ENCODE measurements around the gene EPHB2.

Gene EPHB2

DNA sequence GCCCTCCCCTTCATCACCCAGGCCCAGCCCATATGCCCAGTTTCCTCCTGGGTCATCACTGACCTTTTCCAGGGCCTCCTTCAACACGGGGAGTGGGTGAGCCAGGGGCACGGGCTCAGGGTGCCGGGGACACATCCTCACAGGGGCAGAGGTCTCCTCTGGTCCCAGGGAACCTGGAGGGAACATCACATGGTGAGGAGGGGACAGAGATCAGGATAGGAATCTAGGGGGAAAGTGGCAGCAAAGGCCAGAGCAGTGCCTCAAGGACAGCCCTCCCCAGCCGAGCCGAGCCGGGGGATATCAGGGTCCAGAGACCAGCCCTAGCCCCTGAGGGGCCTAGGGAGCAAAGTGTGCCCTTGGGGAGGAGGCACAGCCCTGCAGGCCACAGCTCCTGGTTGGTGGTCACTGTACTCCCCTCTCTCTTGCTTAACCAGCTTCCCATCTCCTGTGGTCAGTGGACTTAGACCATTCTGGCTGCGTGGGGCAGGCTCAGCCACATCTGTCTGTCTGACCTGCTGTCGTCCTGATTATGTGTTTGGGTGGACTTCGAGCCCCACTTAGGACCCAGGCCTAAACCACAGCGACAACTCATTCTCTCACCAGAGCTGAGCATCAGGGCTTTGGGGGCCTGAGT, 252.5 kb downstream of the EPHB2 start:
- no peak for DNase-seq

DNA sequence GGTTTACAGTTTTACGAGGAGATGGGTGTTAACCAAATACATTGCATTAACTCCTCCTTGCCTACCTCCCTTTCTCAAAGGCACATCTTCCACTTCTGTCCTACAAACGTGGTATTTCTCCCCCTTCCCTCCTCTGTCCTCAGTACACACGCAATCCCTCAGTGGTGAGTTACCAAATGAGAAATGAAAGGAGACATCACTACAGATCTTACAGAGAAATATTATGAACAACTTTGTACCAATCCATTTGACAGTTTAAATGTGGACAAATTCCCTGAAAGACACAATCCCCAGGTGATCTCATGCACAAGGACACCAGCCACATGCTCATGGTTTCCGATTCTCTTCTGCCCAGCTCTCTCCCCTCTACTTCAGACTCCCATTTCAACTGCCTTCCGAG, 255.7 kb downstream of the EPHB2 start:
- no peak for DNase-seq

DNA sequence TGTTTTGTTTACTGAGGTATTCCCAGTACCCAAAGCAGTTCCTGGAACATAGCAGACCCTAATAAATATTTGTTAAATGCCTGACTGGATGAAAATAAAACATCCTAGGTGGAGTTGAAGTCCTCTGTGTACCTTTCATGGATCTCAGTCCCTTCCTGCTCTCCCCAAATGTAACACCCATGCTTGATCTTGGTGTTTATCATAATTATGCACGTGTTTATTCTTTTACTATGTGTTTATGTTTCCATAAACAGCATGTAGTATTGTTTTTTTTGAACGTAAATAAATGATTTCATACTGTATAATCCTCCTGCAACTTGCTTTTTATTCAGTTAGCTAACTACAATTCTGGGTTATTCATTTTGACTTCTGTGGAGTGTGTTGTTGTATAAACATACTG, 257.2 kb downstream of the EPHB2 start:
- no peak for DNase-seq

DNA sequence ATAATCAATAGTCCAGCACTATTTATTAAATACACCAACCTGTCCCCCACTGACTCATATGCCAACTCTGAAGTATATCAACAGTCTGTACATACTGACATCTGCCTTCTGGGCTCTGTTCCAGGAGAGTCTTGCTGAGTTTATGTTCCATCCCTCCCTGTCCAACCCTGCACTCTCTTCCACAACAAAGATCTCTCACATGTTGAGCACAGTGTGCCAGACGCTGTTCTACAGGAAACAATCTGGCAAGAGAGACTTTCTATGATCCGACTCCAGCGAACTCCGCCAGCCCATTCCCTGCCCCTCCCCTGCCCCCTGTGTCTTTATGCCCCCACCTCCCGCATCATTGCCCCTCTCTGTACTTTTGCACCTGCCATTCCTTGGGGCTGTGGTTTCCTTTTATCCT, 258.7 kb downstream of the EPHB2 start:
- DNase-seq = no peak

GRCh38 chr1:22970096-22970495, 259.5 kb downstream of the EPHB2 start:
- DNase-seq = no peak

Measured in GOT3 (cell line).